Body of pancreas (tissue), 4 donors: Measurements from ENCODE around the gene CACNA1H.

ENCODE experiments used
- CTCF ChIP-seq, 7 experiments: fragments of 450-650 bp in 4 of 7; fragments of 200-600 bp in 3 of 7; sonication (generic) in 3 of 7; IDR thresholded peaks; one replicate each; pipeline ENCODE4 v1.5.1; 2016 to 2019; ENCODE audit warnings: antibody characterized with exemption in 7 of 7
- POLR2A ChIP-seq, 3 donors: fragments of 450-650 bp; IDR thresholded peaks; one replicate each; pipeline ENCODE4 v1.6.1; 2016; ENCODE audit warnings: antibody characterized with exemption in 3 of 3, mild to moderate bottlenecking in 2 of 3

- TF ChIP-seq POLR2A (IDR thresholded peaks at IDR 0.05) (no peak), CTCF (IDR thresholded peaks at IDR 0.05) (no peak)
Observed at GRCh38 chr16:1164382-1164781, 11.5 kb downstream of the CACNA1H start.
